HG03565 (cell line): ENCODE measurements around the gene RPS6KA4.

Experiments
- ATAC-seq: cut with Tn5 transposase; IDR thresholded peaks from one replicate; pipeline ENCODE4 v1.9.1; 2021; ENCODE audit warnings: mild to moderate bottlenecking, moderate library complexity; ENCODE audit not compliant: unreplicated experiment

RPS6KA4 gene

GRCh38 chr11:64384028-64384737 is 25.2 kb downstream of the RPS6KA4 start:
- no peak for ATAC-seq

- ATAC-seq, result no peak
Measured at GRCh38 chr11:64384981-64385944, 26.3 kb downstream of the RPS6KA4 start.

- ATAC-seq, result no peak
Measured at GRCh38 chr11:64385945-64386704, 27.2 kb downstream of the RPS6KA4 start.

GRCh38 chr11:64387916-64388315 is 29.0 kb downstream of the RPS6KA4 start:
- ATAC-seq, result no peak

- ATAC-seq, result no peak
Measured at GRCh38 chr11:64388894-64389293, 29.9 kb downstream of the RPS6KA4 start.

GRCh38 chr11:64389851-64390250 is 30.9 kb downstream of the RPS6KA4 start:
- no peak for ATAC-seq

- ATAC-seq, result no peak
Measured at GRCh38 chr11:64390558-64390957, 31.6 kb downstream of the RPS6KA4 start.

- ATAC-seq, result no peak
Measured at GRCh38 chr11:64391839-64392238, 32.9 kb downstream of the RPS6KA4 start.

GRCh38 chr11:64395545-64396078 is 36.6 kb downstream of the RPS6KA4 start:
- no peak for ATAC-seq

GRCh38 chr11:64396079-64396591 is 37.2 kb downstream of the RPS6KA4 start:
- ATAC-seq, result no peak

- ATAC-seq, result no peak
Measured at GRCh38 chr11:64400102-64400501, 41.1 kb downstream of the RPS6KA4 start.

- ATAC-seq, result no peak
Measured at GRCh38 chr11:64400667-64401066, 41.7 kb downstream of the RPS6KA4 start.

GRCh38 chr11:64401775-64402174 is 42.8 kb downstream of the RPS6KA4 start:
- ATAC-seq, result no peak

GRCh38 chr11:64403106-64403505 is 44.1 kb downstream of the RPS6KA4 start:
- no peak for ATAC-seq

- ATAC-seq, result no peak
Measured at GRCh38 chr11:64406221-64406946, 47.4 kb downstream of the RPS6KA4 start.

GRCh38 chr11:64407221-64407620 is 48.3 kb downstream of the RPS6KA4 start:
- ATAC-seq, result no peak

GRCh38 chr11:64407630-64408029 is 48.7 kb downstream of the RPS6KA4 start:
- no peak for ATAC-seq

GRCh38 chr11:64409278-64409677 is 50.3 kb downstream of the RPS6KA4 start:
- ATAC-seq, result no peak

GRCh38 chr11:64409707-64410403 is 50.9 kb downstream of the RPS6KA4 start:
- no peak for ATAC-seq

GRCh38 chr11:64410404-64410734 is 51.4 kb downstream of the RPS6KA4 start:
- no peak for ATAC-seq
